ENCODE results near the gene INPP5B.
"Not testable (repeated sequence)": the region's sequence is repeated elsewhere in the genome, so short reads cannot be mapped to it uniquely, and the experiment has no call there.

INPP5B gene

GRCh38 chr1:37946703-37947360 lies at the start of gene INPP5B:
Gene INPP5B, minus strand, starts transcription at chr1:37947053. Its CDS starts 745 bp downstream, at chr1:37946308.
- DNase-seq (ENCODE audit: low read depth) = peak; percentile 82

DNA sequence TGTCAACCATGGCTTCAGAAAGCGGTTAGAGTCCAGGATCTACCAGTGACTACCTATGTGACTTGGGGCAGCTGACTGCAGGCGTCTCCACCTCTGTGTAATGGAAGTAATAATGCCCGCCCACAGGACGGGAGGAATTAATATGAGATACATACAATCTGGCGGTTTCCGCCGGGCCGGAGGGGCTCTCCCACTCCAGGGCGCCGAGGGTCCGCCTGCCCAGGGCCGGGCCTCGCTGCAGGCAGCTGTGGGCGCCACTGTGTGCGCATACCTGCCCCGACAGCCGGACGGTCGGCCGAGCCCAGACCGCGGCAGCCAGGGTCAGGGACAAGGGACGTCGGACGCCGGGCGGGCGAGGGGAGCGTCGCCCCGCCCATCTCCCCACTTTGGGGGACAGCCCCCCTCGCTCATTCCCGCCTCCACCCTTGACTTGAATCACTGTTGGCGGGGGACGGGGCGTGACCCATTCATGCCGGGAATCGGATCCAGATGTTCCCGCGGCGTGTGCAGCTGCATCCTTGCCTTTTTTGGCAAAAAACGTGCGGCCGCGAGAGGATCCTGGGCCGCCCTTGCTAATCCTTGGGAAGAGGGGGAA lies 49.0 kb upstream of the INPP5B start:
- no peak for DNase-seq (ENCODE audit: low read depth)

GRCh38 chr1:37994886-37995566 lies 48.2 kb upstream of the INPP5B start:
- DNase-seq (ENCODE audit: low read depth) = no peak

- no peak for DNase-seq (ENCODE audit: low read depth)
These were observed 42.6 kb upstream of the INPP5B start for GRCh38 chr1:37989361-37989930.

DNA sequence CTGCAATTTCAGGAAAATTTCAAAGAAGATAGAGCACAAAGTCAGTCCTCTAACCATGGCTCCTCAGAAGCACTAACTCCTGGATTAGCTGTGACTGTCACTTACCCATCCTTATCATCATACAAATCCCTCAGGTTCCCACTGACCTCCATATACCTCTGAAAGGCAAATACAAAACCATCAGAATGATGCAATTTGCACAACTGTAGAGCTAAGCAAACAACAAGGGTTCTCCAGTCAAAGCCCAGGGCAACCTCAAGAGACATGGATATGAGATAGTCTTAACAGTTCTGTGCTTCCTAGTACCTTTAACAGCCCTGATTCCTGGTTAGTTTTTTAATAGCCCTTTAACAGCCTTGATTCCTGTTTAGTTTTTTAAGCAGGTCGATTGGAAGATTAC lies 40.8 kb upstream of the INPP5B start:
- no peak for DNase-seq (ENCODE audit: low read depth)

GRCh38 chr1:37983546-37983945 lies 36.7 kb upstream of the INPP5B start:
- DNase-seq (ENCODE audit: low read depth) = no peak

- no peak for DNase-seq (ENCODE audit: low read depth)
These were observed 31.7 kb upstream of the INPP5B start for GRCh38 chr1:37978541-37978940.

- DNase-seq (ENCODE audit: low read depth) = not testable (repeated sequence)
These were observed 28.2 kb upstream of the INPP5B start for GRCh38 chr1:37975083-37975482.

DNA sequence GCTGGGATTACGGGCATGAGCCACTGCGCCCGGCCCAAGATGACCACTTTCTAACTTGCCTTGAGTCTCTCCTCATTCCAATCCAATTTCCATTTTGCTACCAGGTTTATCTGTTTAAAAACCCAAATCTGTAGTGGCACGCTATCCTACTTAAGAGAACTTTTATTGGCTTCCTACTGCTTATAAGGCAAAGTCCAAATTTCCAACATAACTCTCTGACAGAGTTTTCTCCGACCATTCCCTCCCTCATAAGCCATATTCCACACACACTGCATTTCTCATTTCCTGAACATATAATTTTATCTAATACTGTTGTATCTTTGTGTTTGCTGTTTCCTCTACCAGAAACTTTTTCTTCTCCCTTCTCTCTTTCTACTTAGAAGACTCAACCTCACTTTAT lies 27.7 kb upstream of the INPP5B start:
- DNase-seq (ENCODE audit: low read depth) = no peak

DNA sequence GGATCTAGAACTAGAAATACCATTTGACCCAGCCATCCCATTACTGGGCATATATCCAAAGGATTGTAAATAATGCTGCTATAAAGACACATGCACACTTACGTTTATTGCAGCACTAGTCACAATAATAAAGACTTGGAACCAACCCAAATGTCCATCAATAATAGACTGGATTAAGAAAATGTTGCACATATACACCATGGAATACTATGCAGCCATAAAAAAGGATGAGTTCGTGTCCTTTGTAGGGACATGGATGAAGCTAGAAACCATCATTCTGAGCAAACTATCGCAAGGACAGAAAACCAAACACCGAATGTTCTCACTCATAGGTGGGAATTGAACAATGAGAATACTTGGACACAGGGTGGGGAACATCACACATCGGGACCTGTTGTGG lies 26.8 kb upstream of the INPP5B start:
- DNase-seq (ENCODE audit: low read depth) = not testable (repeated sequence)

GRCh38 chr1:37965301-37965700 lies 18.4 kb upstream of the INPP5B start:
- no peak for DNase-seq (ENCODE audit: low read depth)

GRCh38 chr1:37964106-37964505 lies 17.3 kb upstream of the INPP5B start:
- not testable (repeated sequence) for DNase-seq (ENCODE audit: low read depth)

GRCh38 chr1:37958690-37959089 lies 11.8 kb upstream of the INPP5B start:
- DNase-seq (ENCODE audit: low read depth) = no peak

DNA sequence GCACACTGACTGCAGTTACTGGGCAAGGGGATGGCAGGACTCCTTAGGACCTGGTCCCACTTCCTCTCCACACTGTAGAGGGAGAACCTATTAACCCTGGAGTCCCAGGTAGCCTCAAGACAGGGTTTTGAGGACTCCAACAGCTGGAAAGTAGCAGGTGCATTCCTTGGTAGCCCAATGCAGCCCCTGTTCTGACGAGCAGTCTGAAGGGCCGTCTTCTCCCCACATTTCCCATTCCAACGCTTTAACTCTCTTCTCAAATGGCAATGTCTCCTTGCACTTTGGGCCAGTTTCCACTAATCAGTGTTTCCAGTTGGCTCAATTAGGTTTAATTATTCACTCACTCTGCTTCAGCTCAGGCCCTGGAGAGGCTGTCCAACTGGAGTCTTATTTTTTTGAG lies 8.8 kb upstream of the INPP5B start:
- DNase-seq (ENCODE audit: low read depth) = no peak

DNA sequence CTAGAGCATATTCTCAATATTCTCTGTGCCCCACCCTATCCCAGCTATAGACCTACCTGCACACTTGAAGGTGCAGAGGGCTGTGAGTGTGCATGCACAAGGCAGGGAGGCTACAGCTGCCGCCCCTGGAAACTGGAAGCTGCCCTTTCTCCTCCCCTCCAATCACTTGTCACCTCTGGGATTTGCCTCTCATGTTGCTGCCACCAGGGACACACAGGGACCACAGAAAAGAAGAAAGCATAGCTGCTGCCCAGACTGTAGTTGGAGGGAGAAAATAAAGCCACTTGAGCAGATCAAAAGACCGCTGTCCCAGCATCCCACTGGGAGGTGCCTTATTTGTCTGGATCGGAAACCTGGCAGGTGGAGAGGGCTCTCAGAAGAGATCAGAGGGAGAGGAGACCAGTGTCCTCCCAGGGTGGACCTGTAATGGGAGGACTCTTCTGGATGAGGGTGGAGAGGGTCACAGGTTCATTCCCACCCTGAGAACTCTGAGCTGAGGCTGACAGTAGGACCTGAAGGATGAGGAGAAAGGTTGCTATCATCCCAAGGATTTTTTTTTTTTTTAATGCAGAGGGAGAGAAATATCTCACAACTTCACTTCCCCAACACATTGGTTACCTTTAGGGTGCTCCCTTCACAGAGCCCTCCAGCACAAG lies 7.6 kb upstream of the INPP5B start:
- no peak for DNase-seq (ENCODE audit: low read depth)

GRCh38 chr1:37952738-37953137 lies 5.9 kb upstream of the INPP5B start:
- DNase-seq (ENCODE audit: low read depth) = no peak

DNA sequence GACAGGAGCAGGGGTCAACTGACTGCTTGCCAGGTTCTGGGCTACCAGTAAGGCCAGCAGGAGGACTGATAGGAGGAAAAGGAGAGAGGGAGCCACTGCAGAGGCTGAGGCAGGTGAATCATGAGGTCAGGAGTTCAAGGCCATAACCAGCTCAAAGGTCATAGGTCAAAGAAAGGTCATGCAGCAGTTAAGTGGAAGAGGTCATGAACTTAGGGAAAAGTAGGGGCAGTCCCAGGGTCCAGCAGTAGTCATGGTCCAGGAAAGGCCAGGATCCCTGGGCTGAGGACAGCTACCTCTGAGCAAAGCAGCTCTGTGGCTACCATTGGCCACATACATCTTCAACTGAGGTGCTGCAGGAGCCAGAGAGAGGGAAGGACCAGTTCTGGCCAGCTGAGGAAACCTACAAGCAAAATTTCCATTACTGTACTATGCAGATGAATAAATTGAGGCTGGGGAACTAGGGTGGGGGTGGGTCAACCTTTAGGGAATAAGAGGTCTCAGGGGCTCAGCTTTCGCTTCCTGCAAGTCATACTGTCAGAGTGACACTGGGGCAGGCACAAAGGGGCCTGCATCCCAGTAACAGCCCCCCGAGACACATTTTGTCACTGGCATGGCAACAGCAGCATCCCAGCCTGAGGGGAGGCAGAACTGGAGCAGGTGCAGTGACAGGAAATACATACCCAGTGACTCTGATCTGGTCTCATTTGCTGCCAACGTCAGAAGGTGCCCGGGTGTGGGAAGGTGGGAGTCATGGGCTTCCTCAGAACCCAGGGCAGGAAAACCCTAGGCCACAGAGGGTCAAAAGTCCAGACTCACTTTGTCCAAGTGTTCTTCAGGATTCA lies 5.2 kb upstream of the INPP5B start:
- DNase-seq (ENCODE audit: low read depth) = no peak

GRCh38 chr1:37951041-37951782 lies 4.4 kb upstream of the INPP5B start:
- no peak for DNase-seq (ENCODE audit: low read depth)

- no peak for DNase-seq (ENCODE audit: low read depth)
These were observed 2.8 kb upstream of the INPP5B start for GRCh38 chr1:37949524-37950152.

DNA sequence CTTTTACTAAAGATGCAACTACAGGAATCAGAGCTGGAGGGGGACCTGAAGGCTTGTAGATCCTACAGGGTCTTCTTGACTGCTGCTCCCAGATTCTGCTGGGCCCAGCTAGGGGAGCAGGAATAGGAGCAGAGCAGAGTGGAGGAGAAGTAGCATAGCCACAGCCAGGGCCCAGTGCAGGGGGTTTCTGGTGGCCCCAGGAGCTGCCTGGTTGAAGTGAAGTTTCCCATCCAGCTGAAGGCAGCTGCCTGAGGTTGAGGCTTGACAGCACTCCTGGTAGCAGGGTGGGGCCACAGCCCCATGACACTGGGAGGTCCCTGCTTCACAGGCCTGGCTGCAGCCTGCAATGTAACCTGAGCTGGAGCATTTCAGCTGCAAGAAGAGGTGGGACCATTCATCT lies 2.0 kb upstream of the INPP5B start:
- no peak for DNase-seq (ENCODE audit: low read depth)
